Activated T-cell treated with anti-CD3 and anti-CD28 coated beads, Interleukin-2, amount 50 U/mL, for 48 hours (primary cell): ENCODE results near the gene PROSER1.
"Not testable (repeated sequence)": the region's sequence is repeated elsewhere in the genome, so short reads cannot be mapped to it uniquely, and the experiment has no call there.

ENCODE experiments used
- DNase-seq, 2 experiments: peaks; one replicate each; pipeline ENCODE4 v3.0.0-alpha.2; 2020

The PROSER1 gene

DNA sequence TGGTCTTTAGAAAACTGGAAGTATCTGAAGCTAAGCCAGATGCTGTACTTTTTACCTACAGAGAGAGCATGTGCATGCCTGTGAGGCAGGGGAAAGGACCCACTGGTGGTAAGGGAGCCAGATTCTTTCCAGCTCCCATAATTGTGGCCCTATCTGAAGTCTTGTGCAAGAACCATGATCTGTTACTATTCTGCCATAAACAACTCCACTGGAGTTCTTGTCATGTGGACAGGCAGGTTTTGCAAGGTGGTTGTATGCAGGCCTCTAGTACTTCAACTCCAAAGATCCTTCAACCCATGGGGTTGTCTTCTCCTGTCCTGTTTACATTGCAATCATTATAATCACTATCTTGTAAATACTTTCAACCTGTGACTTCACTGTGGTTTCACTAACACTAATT lies 14.1 kb downstream of the PROSER1 start:
- DNase-seq: no peak

DNA sequence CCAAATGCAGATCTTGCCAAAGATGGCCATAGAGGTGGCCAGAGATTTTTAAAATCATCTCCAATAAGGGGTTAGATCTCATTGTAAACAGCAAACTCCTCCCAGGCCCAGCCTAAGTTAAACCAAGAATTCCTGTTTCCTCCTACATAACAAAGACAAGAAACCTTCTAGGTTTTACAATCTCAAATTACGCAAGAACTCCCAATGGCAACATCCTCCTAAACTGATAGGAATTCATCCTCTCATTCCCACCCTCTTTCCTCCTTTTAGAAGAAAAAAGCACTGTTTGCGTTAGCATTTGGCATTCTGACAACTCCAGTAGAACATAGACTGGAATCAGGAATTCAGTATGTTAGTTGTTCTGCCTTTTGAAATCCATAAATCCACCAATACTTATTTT lies 14.6 kb downstream of the PROSER1 start:
- no peak for DNase-seq

DNA sequence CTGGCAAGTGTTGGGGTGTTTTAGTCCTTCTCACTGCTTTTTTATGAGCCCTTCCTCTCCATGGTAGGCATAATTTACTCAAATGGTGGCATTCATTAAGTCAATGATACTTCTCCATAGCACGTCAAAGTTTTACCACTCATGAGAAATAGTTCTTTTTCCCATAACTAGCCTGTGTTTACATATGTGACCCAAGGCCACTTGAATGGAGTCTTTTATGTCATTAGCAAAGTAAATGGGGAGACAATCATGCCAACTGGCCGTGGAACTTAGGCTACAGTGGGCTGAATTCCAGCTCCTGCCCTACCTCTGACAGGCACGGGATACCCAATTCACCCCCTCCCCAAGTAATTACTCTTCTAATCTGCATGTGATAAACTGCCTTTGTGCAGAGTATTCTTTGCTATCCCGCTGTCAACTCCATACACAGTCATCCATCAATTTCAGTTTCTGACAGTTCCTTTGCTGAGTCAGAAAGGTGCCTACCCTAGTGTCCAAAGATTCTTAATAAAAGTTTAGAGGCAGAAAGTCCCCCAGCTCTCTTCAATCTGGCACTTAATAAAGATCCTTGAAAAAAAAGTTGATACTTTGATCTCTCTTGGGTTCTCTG lies 16.9 kb downstream of the PROSER1 start:
- DNase-seq: no peak

DNA sequence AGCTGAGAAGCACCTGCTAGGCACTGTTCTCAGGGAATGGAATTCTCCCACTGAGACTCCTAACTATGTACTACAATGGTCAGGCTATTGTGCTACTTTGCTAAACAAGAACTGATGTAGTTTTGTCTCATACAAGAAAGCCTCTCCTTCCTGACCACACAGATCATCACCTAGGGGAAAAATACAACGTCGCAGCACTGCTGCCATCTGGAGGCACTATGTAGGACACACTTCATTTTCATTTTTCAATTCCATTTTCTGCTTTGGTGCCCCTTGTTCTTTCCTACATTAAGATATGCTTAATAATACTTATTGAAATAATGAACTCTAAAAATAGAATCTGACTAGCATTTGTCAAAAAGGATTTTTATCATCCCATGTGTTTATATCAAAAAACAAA lies 21.1 kb downstream of the PROSER1 start:
- DNase-seq: no peak

DNA sequence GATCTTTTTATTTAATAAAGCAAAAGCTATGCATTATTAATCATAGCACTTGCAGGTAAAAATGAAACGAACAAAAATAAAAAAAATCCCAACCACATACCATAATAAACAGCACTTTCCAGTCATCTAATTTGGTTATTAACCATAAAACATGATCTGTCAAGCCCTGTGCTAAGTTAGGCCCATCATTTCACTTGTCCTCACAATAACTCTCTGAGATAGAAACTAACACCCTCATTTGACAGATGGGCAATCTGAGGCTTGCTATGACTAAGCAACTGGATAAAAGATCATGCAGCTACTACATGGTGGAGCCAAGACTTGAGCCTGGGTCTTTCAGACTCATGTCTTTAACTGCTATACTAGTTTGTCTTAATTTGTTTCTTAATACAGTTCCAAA lies 21.8 kb downstream of the PROSER1 start:
- no peak for DNase-seq

DNA sequence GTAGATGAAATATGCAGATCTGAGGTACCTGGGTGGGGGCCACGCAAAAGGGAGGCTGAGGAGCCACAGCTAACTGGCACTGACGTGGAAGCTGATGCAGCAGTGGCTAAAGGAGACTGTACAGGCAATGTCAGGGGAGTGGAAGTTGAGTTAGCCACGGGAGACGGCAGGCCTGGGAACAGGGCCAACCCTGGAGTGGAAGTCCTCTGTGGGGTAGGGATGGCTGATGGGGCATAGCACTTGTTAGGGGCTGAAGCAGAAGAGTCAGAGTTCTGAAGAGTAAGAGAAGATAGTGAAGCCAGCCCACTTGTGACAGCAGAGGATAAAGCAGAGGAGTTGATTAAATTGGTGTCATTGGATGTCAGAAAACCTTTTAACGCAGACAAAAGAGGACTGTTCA lies 24.4 kb downstream of the PROSER1 start:
- no peak for DNase-seq

DNA sequence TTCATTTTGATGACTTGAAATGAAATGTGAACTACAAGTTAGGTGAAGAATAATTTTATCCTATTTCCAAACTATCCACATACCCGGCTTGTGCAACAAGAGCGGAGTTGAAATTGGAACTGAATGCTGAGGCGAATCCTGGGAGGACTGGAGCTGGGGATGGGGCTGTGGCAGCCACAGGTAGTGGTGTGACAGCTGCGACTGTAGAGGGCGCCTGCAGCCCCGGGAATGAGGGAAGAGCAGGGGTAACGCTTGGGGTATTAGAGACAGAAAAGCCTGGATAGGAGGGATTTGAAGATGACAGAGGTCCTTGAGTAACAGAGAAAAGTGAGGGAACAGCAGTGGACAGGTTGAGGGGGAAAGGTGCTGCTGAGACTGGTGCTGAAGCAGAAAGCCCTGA lies 25.3 kb downstream of the PROSER1 start:
- no peak for DNase-seq

DNA sequence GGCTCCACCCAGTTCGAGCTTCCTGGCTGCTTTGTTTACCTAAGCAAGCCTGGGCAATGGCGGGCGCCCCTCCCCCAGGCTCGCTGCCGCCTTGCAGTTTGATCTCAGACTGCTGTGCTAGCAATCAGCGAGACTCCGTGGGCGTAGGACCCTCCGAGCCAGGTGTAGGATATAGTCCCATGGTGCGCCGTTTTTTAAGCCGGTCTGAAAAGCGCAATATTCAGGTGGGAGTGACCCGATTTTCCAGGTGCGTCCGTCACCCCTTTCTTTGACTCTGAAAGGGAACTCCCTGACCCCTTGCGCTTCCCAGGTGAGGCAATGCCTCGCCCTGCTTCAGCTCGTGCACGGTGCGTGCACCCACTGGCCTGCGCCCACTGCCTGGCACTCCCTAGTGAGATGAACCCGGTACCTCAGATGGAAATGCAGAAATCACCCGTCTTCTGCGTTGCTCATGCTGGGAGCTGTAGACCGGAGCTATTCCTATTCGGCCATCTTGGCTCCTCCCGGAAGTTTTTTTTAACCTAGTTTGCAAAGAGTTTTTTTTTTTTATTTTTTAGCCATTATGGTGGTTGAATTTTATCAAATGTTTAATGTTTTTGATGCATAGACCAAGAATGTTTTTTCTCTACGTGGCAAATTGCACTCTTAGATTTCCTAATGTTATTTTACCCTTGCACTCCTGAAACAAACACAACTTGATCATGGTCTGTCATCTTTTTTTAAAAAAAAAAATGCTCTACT lies 31.3 kb downstream of the PROSER1 start:
- not testable (repeated sequence) for DNase-seq

DNA sequence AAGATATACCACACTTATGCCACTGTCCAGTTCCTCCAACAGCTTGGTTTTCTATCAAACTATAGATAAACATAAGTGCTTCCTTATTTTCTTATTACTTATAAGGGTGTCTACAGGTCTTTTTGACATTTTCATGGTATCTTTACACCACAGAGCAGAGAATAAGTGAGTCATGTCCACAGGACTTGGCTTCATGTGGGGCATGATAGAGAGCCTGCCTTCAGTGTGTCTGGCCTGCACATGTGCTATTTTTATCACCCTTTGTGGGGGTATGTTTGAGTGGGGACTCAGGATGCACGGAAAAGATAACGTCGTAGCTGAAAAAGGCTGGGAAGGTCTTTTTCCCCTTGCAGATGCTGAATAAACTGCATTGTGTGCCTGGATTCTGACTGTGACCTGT lies 39.1 kb downstream of the PROSER1 start:
- DNase-seq: no peak

DNA sequence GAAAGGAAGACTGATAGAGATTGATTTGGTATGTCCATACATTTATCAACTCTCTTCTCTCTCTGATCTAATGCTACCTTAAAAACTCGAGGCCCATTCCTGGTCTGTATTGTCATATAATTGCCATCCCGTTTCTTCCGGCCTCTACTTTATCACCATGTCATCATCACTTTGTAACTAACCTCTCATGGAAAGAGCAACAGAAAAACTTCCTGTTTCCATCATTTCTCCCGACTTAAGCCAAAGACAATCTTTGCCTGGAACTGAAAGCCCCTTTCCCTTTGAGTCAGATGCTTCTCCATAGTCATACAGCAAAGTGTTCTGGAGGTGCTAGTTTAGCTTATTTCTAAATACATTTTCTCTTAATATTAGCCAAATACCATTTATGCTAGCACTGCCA lies 44.5 kb downstream of the PROSER1 start:
- DNase-seq: no peak

DNA sequence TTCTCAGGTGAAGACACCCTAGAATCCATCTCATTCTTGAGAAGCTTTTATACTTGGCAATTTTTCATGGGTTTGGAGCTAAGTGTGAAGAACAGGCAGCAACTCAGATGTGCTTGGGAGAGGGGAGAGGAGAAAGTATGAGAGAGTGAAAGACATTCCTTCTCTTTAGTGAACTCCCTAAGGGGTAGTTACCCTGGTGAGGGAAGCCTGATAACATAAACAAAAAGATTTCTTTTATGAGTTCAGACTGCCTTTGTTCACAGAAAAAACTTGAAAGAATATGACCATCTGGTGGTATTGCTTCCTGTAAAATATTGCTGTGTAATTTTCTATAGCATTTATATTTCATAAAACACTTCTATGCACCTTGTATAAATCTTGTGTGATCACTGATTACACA lies 47.2 kb downstream of the PROSER1 start, which contains the start of gene STOML3:
STOML3 (minus strand) TSS at position 139 of the 400 bp plus-strand sequence; CDS start at position 29, 110 bp downstream.
- no peak for DNase-seq

DNA sequence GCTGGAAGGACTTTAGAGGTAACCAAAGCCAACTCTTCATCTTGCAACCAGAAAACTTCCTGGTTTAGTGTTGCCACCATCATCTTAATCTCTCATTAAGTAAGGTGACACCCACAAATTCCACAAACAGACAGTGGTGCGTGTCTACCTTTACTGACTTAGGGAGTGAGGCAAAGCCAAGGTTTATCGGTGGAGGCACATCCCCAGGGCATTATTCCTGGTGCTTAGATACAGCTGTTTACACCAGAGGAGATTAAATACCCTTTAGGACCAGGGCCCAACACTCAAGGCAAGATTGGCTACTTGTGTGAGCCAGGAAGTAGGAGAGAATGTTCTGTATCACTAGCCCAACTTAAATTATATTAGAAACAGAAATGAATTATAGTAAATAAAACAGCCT lies 56.8 kb downstream of the PROSER1 start:
- DNase-seq: no peak

DNA sequence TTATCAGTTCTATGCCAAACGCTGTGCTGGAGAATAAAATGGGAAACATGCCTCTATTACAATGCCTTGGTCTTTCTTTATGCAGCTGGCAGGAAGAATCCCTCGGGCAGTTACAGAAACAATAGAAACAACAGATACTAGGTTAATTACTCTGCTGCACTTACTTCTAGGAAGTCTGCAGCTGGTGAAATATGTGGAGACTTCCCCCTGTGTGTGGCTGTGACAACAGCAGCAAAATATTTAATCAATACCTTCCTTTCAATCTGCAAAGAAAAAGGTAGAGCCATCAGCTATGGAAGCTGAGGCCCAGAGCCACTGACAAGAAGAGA lies 57.2 kb downstream of the PROSER1 start:
- no peak for DNase-seq

DNA sequence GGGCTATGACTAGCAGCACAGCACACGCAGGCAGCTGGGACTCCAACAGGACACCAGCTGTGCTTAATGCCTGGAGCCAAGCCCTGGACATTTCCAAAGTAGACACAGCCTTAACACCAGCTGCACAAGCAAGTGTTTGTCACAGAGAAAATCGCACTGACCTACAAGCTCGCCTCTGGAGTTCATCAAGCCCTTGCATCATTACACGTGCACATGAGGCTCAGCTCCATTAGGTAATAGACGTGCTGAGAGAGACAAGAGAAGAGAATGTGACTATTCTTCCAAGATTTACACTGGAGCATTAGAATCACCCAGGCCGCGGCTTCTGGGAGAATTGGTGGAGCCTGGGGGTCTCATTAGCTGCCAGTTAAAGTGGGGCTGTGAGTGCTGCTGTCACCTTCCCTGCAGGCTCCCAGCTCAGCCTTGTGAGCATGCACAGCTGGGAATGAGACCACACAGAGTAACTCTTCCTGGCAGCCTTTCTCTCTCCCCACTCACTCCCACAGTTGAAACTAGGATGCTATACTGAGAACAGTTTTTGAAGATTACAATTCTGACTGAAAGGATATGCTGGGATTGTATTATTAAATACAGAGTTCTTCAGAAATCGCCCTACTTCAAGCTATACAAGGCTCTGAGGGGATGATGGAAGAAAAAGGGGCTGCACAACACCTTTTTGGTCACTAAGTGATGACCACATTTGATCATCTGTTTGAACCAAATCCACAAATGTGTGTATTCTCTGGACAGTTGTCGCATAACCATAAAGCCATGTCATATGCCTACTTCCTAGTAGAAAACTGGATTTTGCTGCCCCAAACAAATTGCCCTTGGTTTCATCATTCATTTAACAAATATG lies 57.8 kb downstream of the PROSER1 start:
- DNase-seq: no peak

DNA sequence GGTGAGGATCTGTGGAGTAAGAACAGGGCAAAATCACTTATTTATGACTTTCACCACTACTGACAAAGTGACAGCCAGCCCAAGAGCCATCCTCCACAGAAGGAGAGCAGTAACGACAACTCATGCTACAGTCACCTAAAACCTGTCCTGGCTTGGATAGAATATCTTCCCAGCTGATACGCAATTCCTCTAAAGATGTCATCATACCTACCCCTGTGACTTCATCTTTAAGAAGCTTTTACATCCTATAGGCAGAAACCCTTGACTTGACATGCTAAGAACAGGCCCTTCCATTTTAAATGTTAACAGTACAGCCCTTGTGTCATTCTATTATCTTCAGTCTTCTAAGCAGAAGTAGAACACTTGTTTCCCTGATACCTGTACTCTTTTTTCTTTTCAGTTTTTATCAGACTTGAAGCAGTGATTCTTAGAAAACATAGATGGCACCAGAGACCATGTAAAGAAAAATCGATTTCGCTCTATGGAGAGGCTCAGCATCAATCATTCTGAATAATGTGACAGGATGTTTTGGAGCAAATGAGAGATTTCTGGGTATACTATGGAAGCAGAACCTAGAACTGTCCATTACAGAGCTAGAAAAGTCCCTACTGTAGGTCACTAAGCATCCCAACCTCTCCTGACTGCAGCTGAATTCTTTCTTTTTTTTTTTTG lies 67.4 kb downstream of the PROSER1 start:
- DNase-seq: no peak

DNA sequence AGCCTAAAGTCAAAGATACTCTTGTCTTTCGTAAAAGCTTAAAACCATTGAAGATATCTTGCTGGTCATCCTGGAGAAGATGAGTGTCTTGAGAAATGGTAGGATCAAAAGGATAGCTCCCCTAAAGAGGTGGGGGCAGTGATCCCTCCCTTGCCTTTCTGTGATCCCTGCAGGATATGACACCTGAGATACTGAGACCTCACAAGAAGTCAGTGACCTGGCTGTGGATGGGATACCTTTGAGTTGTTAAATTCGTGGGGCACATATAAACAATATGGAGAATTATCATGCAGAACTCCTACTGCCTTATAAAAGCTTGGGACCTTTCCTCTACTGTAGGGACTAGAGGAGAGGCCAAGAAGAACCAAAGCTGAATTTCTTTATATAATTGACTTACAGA lies 68.7 kb downstream of the PROSER1 start:
- no peak for DNase-seq

DNA sequence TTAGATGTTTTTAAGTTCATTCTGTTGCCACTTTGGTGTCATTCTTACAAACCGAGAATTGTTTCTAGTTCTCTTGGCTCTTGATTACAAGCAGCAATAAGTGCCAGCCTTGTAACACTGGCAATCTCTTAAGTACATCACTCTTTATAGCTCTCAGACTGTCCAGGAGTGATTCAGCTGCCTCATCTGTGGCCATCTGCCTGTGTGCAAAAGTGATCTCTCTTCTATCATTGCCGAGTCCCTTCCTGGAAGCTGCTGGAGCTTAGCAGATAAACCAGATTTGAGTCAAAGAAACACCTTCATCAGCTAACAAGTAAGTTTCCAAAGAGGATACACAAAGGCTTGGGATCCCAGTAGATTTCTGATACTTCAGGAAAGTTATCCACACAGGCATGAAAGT lies 70.4 kb downstream of the PROSER1 start:
- no peak for DNase-seq

DNA sequence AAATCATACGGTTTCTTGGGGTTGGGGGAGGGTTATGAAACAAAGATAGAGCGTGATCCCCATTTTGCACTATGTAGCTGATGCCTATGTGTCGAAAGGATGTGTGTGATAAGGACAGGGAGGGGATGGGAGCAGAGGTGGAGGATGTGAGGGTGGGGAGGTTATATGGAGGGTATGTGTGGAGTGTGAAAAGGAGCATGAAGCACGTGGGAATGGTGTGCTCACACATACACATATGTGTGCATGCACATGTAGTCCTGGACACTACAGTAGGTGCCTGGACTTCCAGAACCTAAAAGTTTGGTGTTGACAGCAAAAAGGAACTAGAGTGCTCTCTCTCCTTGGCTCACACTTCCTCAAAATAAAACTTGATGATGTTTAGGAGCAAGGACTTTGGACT lies 72.6 kb downstream of the PROSER1 start:
- no peak for DNase-seq

DNA sequence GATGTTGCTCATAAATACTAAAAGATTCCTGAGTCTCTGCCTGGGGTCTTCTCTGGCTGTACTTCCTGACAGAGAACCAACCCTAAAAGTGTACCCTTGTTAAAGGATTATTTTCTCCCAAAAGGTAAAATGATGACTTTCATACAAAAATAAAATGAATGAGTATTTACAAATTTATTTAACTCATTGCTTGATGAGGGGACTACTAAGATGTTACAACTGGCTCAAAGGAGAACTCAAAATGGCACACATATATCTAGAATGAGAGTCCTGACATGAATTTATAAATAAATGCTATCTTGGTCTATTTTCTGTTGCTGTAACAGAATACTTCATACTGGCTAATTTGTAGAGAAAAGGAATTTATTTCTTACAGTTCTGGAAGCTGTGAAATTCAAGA lies 77.7 kb downstream of the PROSER1 start:
- no peak for DNase-seq
